ENCODE data around the gene TFPI. TPM values are rescaled to one million over a fixed set of nuclear protein-coding genes. Genes with fewer than 3 reads are reported as not detected.

TFPI gene
- total RNA-seq, 1 donor from 2014 or later: 366 TPM

DNA sequence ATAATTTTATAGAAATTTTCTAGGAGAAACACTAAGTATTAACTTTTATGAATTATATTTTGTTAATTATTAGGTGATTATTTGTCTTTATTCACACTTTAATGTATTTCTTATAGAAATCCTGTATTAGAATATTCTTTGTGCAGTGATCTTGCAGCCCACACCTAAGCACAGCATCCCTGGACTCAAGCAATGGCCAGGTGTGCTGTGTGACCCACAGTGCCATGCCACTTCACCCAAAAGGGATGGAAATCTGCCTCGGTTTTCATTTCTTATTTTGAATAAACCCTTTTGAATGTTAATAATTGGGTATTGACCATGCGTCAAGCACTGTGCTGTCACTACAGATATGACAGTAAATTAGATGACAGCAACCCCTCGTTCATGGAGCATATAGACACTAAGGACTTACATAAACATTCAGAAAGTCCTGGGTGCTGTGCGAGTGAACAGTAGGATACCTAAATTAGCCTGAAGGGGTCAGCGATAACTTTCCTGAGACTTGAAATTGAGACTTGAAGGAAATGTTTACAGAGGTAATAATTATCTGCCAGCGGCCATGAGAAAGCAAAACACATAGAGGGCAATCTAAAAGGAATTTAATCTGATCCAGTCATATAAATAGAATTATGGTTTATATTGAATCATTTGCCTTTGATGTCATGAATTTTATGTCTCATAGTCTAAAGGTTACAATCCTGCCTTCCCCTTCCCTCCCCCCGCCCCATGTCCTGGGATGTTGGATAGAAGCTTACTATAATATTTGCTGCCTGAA is 53.5 kb downstream of the TFPI start:
- intact Hi-C loops (cut with DNase I): no loop called here
- DNase-seq: no peak
- peak; percentile 9 for TF ChIP-seq CTCF (IDR thresholded peaks at IDR 0.05)
- Histone ChIP-seq H3K4me1 (peaks cover 33% of the 10 kb centered on the region), H3K9me3 (no peaks in the 10 kb centered on the region), H3K27ac (peak overlapping the region; percentile 4), H3K4me3 (no peak overlapping the region), H3K27me3 (no peaks in the 10 kb centered on the region), H3K36me3 (peaks cover 16% of the 10 kb centered on the region)
- ATAC-seq: peak; percentile 32

- no peak overlapping the region for H3K4me3 ChIP-seq
- no peaks in the 10 kb centered on the region for H3K9me3 ChIP-seq
- H3K27ac ChIP-seq: no peak overlapping the region
- H3K36me3 ChIP-seq: peaks cover 23% of the 10 kb centered on the region
- peak; percentile 92 for ATAC-seq
- peak; percentile 84 for TF ChIP-seq CTCF (IDR thresholded peaks at IDR 0.05)
- DNase-seq: no peak
- no peaks in the 10 kb centered on the region for H3K27me3 ChIP-seq
- intact Hi-C loops (cut with DNase I): loop anchor here (5.0 to 10.0 kb wide), 2 partner anchors 77 to 1005 kb away; no protein-coding TSS in a partner anchor
- H3K4me1 ChIP-seq: peaks cover 33% of the 10 kb centered on the region
Measured at GRCh38 chr2:187499941-187500532, 54.2 kb downstream of the TFPI start.

DNA sequence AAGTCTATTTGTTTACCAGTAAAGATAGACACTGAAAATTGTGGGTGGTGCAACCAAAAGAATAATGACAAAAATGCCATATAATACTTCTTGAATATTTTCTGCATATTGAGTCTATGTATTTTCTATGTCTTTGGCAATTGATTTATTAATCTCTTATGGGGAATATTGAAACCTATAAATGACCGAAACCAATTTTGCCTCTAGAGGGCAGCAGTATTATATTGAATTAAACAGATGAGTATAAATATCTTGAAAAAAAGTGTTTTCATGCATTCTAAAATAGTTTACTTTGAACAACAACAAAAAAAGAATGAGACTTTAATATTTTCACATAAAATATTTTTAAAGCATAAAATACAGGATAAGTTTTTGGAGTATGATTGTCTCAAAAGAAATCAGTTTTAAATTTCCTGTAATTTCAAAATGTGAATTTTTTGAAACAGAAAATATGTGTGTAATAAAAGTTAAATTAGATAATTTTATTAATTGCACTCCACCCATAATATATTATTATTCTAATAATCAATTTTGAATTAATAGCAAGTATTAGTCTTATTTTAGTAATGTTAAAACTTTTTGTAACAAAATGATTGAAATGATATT is 56.3 kb downstream of the TFPI start:
- Histone ChIP-seq H3K9me3 (no peaks in the 10 kb centered on the region), H3K27me3 (no peaks in the 10 kb centered on the region), H3K36me3 (peaks cover 40% of the 10 kb centered on the region), H3K4me1 (peaks cover 23% of the 10 kb centered on the region), H3K4me3 (no peak overlapping the region), H3K27ac (no peak overlapping the region)
- TF ChIP-seq CTCF (IDR thresholded peaks at IDR 0.05): peak; percentile 58
- DNase-seq: no peak
- ATAC-seq: no peak
- intact Hi-C loops (cut with DNase I): loop anchor here (5.0 to 10.0 kb wide), 2 partner anchors 79 to 1007 kb away; no protein-coding TSS in a partner anchor

DNA sequence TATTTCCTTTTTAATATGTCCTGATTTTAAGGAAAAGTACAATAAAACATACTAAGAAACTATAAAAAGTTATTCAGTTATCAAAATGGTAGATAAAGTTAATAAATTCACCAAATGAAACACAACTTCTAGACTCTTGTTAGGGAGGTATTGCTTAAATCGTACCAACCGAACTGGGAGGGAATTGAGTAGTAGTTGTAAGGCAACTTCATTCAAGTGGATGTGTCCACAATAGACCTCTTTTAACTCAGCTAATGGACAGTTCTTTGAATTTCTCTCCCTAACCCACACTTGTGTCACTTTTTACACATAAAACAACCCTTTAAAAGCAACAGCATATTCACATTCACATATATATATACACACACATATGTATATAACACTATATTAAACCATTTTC is 57.1 kb downstream of the TFPI start:
- peaks cover 14% of the 10 kb centered on the region for H3K4me1 ChIP-seq
- intact Hi-C loops (cut with DNase I): loop anchor here (5.0 to 10.0 kb wide), 2 partner anchors 80 to 1008 kb away; no protein-coding TSS in a partner anchor
- no peak overlapping the region for H3K27ac ChIP-seq
- H3K36me3 ChIP-seq: peaks cover 40% of the 10 kb centered on the region
- DNase-seq: no peak
- H3K4me3 ChIP-seq: no peak overlapping the region
- ATAC-seq: peak; percentile 50
- TF ChIP-seq CTCF (IDR thresholded peaks at IDR 0.05): no peak
- no peaks in the 10 kb centered on the region for H3K9me3 ChIP-seq
- H3K27me3 ChIP-seq: no peaks in the 10 kb centered on the region

DNA sequence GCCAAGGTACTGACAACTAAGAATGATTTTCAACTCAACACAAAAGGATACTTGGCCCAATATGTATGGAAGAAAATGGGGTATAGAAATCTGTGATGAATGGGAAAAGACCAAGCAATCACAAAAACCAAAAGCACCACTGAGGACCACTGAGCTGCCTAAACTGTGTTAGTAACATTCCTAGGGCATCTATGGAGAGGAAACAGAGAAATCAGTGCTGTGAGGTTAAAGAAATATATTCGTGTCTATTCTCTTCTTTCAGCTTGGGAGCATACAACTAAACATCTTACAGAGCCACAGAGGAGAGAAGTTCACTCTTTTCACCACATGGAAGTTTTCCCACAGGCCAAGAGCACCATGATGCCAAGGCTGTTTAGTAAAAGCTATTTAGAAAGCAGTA is 58.9 kb downstream of the TFPI start:
- Histone ChIP-seq H3K27ac (no peak overlapping the region), H3K4me3 (no peak overlapping the region)
- intact Hi-C loops (cut with DNase I): loop anchor here (5.0 to 10.0 kb wide), 2 partner anchors 82 to 1009 kb away; no protein-coding TSS in a partner anchor

More for the DNA sequence above, 58.9 kb downstream of the TFPI start:
- ATAC-seq (no peak), DNase-seq (no peak)
- Histone ChIP-seq H3K36me3 (peaks cover 40% of the 10 kb centered on the region), H3K9me3 (no peaks in the 10 kb centered on the region), H3K27me3 (no peaks in the 10 kb centered on the region), H3K4me1 (peaks cover 2% of the 10 kb centered on the region)
- no peak for TF ChIP-seq CTCF (IDR thresholded peaks at IDR 0.05)
